ENCODE data around the gene PRPF19. TPM values are rescaled to one million over a fixed set of nuclear protein-coding genes. Genes with fewer than 3 reads are reported as not detected.

Gene PRPF19
- total RNA-seq, 1 donor from 2014 or later, result 59.8 TPM

GRCh38 chr11:60851327-60852104 is 54.9 kb downstream of the PRPF19 start:
- no peak overlapping the region for H3K27ac ChIP-seq
- no peaks in the 10 kb centered on the region for H3K4me1 ChIP-seq
- no peak for ATAC-seq
- no peak for DNase-seq
- TF ChIP-seq, protein P1, sequence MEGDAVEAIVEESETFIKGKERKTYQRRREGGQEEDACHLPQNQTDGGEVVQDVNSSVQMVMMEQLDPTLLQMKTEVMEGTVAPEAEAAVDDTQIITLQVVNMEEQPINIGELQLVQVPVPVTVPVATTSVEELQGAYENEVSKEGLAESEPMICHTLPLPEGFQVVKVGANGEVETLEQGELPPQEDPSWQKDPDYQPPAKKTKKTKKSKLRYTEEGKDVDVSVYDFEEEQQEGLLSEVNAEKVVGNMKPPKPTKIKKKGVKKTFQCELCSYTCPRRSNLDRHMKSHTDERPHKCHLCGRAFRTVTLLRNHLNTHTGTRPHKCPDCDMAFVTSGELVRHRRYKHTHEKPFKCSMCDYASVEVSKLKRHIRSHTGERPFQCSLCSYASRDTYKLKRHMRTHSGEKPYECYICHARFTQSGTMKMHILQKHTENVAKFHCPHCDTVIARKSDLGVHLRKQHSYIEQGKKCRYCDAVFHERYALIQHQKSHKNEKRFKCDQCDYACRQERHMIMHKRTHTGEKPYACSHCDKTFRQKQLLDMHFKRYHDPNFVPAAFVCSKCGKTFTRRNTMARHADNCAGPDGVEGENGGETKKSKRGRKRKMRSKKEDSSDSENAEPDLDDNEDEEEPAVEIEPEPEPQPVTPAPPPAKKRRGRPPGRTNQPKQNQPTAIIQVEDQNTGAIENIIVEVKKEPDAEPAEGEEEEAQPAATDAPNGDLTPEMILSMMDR (IDR thresholded peaks at IDR 0.05), result no peak
- H3K36me3 ChIP-seq, result peaks cover 40% of the 10 kb centered on the region
- no peak overlapping the region for H3K4me3 ChIP-seq
- intact Hi-C loops (cut with DNase I), result no loop called here
- no peaks in the 10 kb centered on the region for H3K9me3 ChIP-seq
- no peaks in the 10 kb centered on the region for H3K27me3 ChIP-seq

DNA sequence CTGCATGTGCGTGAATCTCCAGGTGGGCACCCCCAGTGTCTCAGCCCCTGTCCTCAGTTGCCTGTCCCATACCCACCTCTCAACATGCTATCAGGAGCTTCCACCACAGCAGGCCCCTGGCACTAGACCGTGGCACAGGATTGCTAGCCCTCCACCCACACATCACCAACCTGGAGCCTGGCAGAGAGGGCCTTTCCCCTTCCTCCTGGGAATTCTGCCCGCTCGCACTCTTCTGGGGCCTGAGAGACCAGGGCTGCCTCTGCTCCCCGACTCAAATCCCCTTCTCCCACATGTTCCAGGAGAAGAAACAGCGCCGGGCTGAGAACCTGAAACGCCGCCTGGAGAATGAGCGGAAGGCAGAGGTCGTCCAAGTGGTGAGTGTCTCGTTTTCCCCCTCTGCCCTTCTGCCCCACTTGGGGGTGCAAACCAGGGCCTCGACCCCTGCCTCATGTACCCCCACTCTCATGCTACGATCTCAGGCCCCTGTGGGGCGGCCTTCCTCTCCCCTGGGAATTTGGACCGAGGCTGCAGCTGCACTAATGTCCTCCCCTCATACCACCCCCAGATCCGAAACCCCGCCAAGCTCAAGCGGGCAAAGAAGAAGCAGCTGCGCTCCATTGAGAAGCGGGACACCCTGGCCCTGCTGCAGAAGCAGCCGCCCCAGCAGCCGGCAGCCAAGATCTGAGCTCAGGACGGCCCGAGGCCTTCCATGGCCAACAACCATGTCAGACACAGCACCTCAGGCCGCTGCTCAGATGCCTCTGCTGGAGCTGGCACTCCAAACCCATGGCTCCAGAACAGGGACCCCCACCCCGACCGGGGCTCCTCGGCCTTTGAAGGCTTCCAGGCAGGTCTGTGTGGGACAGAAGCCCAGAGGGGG is 56.5 kb downstream of the PRPF19 start:
- Histone ChIP-seq H3K9me3 (no peaks in the 10 kb centered on the region), H3K4me1 (no peaks in the 10 kb centered on the region), H3K4me3 (no peak overlapping the region), H3K27ac (no peak overlapping the region), H3K36me3 (peaks cover 40% of the 10 kb centered on the region), H3K27me3 (no peaks in the 10 kb centered on the region)
- intact Hi-C loops (cut with DNase I), result no loop called here
- DNase-seq (no peak), ATAC-seq (no peak)
- TF ChIP-seq, protein P1 (IDR thresholded peaks at IDR 0.05), result no peak

- H3K36me3 ChIP-seq, result peaks cover 40% of the 10 kb centered on the region
These were observed 57.7 kb downstream of the PRPF19 start for GRCh38 chr11:60848714-60849151.

DNA sequence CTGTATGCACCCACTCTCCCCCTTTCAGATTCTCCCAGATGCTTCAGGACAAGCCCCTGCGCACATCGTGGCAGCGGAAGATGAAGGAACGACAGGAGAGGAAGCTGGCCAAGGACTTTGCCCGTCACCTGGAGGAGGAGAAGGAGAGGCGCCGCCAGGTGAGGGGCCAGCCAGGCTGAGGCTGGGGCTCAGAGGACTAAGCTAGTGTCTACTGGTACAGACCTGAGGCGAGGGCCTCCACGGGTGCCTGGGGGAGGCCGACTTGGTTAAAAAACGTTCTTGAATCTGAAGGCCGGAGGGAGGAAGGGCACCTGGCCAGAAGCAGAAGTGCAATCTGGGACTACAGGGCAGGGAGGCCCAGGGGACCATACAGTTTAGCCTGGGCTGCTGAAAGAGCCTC is 58.5 kb downstream of the PRPF19 start:
- Histone ChIP-seq H3K27me3 (no peaks in the 10 kb centered on the region), H3K4me3 (no peak overlapping the region), H3K27ac (no peak overlapping the region), H3K36me3 (peaks cover 40% of the 10 kb centered on the region), H3K4me1 (peaks cover 17% of the 10 kb centered on the region), H3K9me3 (no peaks in the 10 kb centered on the region)
- DNase-seq (no peak), ATAC-seq (no peak)
- TF ChIP-seq, protein P1 (IDR thresholded peaks at IDR 0.05), result no peak
- intact Hi-C loops (cut with DNase I), result no loop called here

More at GRCh38 chr11:60848714-60849151, 57.7 kb downstream of the PRPF19 start:
- DNase-seq (no peak), ATAC-seq (no peak)
- no peaks in the 10 kb centered on the region for H3K9me3 ChIP-seq
- peaks cover 9% of the 10 kb centered on the region for H3K4me1 ChIP-seq
- no peaks in the 10 kb centered on the region for H3K27me3 ChIP-seq
- intact Hi-C loops (cut with DNase I), result no loop called here
- H3K4me3 ChIP-seq, result no peak overlapping the region
- no peak overlapping the region for H3K27ac ChIP-seq
- TF ChIP-seq, protein P1 (IDR thresholded peaks at IDR 0.05), result no peak

DNA sequence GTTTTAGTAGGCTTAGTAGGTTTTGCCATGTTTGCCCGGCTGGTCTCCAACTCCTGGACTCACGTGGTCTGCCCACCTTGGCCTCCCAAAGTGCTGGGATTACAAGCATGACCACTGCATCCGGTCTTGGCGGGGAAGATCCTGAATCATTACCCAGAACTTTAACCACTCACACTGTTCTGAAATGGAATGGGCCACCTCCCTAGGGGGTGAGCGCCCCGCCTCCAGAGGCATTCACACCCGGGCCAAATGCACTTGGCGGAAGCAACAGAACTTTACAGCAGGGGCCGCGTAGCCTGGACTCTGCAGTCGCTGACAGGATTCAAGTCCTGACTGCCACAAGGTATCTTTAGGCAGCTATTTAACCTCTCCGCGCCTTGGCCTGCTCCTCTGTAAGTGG is 59.1 kb downstream of the PRPF19 start:
- no peak for DNase-seq
- ATAC-seq, result no peak
- Histone ChIP-seq H3K4me1 (peaks cover 21% of the 10 kb centered on the region), H3K4me3 (no peak overlapping the region), H3K27ac (no peak overlapping the region), H3K9me3 (no peaks in the 10 kb centered on the region), H3K27me3 (no peaks in the 10 kb centered on the region), H3K36me3 (peaks cover 40% of the 10 kb centered on the region)
- intact Hi-C loops (cut with DNase I), result no loop called here
- TF ChIP-seq, protein P1 (IDR thresholded peaks at IDR 0.05), result no peak
